NCI-H1105 (cell line): ENCODE data around the gene ARHGEF10L.

ENCODE experiments used
- DNase-seq: peaks from one replicate; lab custom pipeline; 2025; lab: John Stamatoyannopoulos, UW

Gene ARHGEF10L

GRCh38 chr1:17546946-17547670 lies 7.6 kb downstream of the ARHGEF10L start:
- no peak for DNase-seq

DNA sequence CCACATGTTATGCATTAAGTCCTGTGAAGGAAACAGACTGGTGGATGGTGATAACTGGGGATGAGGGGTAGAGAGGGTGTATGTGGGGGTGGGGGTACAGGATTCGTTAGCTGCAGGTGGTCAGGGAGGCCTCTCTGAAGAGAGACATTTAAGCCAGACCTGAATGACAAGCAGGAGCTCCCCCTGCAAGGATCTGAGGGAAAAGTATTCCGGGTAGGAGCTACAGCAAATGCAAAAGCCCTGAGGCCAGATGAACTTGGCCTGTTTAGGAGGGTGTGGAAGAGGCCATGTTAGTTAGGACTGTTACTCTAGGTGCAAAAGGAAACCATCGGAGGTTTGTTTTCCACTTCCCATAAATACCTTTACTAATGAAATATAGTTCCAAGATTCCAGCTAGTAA lies 9.9 kb downstream of the ARHGEF10L start:
- no peak for DNase-seq

DNA sequence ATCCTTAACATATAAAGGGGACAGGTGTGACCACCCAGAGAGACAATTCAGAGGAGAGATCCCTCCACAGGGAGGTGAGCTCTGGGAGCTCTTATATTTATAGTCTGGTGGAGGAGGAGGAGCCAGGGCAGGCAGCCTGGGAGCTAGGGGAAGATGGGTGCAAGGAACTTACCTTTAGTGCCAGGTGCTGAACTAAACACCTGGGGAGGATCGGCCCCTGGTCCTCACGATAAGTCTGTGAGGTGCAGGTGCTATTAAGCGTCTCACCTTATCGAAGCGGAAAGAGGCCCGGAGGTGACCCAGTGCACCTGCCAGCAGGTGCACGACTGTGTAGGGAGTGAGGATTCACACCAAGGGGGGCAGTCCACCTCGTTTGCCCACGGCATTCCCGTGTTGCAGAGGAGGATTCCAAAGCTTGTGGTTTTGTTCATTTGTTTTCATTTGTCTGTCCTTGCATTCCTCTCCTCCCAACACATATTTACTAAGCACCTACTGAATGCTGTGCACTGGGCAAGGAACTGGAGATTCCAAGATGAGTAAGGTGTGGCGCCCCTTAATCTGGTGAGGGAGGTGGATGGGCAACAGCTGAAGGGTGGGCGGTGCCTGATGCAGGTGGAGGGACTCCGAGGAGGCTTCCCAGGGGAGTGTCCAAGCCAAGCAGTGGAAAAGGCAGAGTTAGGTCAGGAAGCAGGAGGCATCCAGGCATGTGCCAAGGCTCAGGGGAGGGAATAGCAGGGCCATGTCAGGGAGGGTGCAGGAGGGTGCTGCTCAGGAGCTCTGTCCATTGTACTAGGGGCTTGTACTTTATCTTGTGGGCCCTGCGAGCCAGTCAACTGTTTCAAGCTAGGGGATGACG lies 11.5 kb downstream of the ARHGEF10L start:
- peak; percentile 77 for DNase-seq

GRCh38 chr1:17551755-17552234 lies 12.3 kb downstream of the ARHGEF10L start:
- peak; percentile 16 for DNase-seq

- DNase-seq: no peak
Measured at GRCh38 chr1:17553975-17554700, 14.6 kb downstream of the ARHGEF10L start.

DNA sequence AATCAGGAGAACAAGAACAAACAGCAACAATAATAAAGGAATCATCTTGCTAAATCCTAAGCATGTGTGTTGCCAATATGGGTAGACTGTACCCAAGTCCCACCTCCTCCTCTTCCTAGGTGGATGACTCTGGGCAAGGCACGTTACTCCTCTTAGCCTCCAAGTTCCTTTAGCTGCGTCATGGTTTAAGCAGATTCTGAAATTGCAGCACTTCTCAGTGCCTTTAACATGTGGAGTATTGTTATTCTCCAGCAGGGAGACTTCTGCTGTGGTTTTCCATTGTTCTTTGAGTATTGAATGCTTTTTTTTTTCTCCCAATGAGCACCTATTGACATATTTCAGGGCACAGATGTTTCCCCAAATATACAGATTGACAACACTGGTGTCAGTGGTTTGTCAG lies 15.5 kb downstream of the ARHGEF10L start:
- no peak for DNase-seq

- no peak for DNase-seq
Measured at GRCh38 chr1:17557986-17558385, 18.5 kb downstream of the ARHGEF10L start.

GRCh38 chr1:17558541-17558940 lies 19.0 kb downstream of the ARHGEF10L start:
- no peak for DNase-seq

DNA sequence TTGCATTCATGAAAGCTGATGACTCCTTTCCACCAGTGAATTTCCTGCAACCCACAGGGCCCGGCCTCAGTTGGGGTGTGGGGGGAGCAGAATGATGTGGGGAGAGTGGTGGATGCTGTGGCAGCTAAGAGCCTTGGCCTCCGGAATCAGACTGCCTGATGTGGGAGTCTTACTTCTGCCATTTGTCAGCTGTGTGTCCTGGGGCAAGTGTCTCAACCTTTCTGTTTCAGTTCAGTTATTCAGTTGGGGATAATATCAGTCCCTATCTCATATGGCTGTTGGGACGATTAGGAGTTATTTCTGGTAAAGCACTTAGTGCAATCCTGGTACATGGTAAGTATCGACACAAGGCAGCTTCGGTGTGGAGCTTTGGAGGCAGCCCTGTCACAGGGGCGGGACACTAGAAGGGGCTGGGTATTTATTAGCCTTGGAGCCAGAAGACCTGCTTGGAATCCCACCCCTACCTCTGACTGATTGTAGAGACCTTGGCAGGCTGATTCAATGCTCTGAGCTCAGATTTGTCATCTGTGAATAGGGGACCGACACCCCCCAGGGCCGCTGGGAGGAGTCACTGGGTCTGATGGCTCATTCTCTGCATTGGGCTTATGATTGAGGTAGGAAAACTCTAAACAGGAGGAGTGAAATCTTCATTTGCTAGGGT lies 19.6 kb downstream of the ARHGEF10L start:
- no peak for DNase-seq

GRCh38 chr1:17559615-17560419 lies 20.3 kb downstream of the ARHGEF10L start:
- DNase-seq: no peak

DNA sequence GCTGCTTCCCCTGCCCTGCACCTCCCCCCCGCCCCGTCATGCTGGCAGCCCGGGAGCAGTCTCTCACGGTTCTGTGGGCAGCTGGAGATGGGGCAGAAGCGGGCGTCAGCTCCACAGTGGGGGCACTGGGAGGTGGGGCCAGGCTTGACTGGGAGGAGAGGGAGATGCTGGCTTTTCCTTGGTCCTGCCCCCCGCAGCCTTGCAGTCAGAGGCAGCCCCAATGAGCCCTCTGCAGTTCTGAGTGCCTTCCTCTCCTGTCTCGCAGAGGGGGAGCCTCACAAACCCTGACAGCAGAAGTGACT lies 21.7 kb downstream of the ARHGEF10L start:
- no peak for DNase-seq

- DNase-seq: no peak
Measured at GRCh38 chr1:17561561-17561985, 22.1 kb downstream of the ARHGEF10L start.

DNA sequence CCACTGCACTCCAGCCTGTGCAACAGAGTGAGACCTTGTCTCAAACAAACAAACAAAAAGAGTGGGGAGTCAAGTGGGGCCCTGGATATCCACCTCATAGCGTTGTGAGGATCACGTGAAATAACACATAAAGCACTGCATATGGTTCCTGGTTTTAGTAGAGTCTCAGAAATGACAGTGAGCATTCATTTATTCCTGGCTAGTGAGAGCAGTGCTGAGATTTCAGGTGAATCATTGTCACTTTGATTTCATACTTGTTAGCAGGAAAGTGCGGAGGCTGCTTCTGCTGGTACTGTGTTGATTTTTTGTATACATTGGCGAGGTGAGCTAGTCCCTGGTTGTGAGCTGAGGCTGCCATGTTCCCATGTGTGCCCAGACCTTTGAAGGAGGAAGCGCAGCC lies 22.9 kb downstream of the ARHGEF10L start:
- no peak for DNase-seq

DNA sequence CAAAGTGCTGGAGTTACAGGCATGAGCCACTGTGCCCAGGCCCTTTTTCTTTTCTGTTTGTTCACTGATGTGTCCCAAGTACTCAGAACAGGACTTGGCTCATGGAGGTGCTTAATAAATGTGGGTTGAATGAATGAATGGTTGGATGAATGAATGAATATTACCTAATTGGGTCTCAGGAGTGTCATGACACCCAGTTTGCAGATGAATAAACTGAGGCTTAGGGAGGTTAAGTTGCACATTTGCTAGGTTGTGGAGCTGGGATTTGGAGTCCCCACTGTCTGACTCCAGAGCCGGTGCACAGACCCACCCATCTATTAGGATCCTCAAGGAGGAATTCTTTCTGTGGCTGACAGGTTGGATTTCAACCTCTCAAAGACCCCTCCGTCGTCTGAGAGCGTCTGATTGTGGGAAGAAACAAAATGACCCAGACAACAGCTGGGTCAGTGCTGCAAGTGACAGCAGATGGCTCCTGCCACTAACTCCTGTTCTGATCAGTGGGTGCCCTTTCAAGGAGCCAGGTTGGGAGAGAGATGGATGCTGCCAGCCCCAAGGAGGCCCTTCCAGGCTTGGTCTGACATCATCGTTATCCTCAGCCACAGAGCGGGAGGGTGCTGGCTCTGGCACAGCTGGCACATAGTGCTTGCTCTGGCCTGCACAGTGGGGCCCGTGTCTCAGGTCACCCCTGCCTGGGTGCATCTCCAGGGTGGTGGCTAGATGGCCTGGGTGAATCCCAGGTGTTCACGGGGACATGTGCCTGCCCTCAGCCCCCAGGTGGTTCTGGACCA lies 24.2 kb downstream of the ARHGEF10L start:
- no peak for DNase-seq

- no peak for DNase-seq
Measured at GRCh38 chr1:17564458-17565393, 25.2 kb downstream of the ARHGEF10L start.

DNA sequence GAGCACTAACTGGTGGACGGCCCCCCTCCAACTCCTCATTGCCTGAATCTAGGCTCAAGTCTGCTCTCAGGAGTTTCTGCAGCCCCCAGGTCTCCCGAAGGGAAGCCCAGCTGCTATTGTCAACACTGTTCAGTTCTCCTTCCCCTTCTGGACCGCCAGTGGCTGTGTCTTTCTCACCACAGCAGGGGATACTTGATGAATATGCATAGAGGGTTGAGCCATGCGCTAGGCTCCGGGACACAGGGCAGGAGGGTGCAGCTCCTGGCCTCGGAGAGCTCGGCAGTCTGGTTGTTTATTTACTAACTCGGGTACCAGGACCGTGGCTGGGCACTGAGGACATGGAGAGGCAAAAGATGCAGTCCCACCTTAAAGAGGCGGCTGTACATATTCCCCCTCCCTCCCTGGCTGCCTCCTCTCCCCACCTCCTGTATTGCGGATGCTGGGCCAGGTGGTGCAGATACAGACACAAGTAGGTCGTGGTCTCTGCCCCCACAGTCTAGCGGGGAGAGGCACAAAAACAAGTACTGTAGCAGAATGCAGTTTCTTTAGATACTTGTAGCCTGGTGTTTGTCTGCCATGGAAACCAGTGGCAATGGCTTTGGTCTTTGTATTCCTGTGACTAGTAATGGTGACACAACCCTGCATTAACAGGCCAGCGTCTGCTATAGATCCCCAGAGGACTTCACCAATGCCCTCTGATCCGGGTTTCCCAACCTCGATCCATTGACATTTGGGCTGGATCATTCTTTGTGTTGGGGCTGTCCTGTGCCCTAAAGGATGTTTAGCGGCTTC lies 26.2 kb downstream of the ARHGEF10L start:
- DNase-seq: no peak

- no peak for DNase-seq
Measured at GRCh38 chr1:17566417-17566816, 26.9 kb downstream of the ARHGEF10L start.

DNA sequence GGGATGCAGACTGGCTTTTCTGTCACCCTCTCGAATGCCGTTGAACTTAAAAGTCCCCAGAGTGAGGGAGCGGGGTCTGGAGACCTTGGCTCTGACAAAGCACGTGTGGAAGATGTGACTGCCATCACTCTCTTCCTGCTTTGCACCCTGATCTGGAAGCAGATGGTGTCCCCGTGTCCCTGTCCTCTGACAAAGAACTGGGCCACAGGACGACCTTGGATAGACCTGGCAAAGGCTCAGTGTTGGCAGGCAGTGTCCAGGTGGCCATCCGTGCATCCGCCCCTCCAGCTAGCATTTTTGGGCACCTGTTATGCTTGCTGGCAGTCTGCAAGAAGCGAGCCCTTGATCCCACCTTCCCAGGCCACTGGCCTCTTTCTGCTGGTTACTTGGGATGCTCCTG lies 27.4 kb downstream of the ARHGEF10L start:
- no peak for DNase-seq

- no peak for DNase-seq
Measured at GRCh38 chr1:17567582-17567981, 28.1 kb downstream of the ARHGEF10L start.
